Smooth muscle cell (in vitro differentiated cells): Measurements from ENCODE around the gene NR3C2. TPM values are rescaled to one million over a fixed set of nuclear protein-coding genes. Genes with fewer than 3 reads are reported as not detected.

Source experiments
- DNase-seq: peaks from one replicate; lab custom pipeline; 2025; ENCODE audit not compliant: unreplicated experiment; lab: John Stamatoyannopoulos, UW
- H2AFZ ChIP-seq: fragments of 200-600 bp; sonication (generic); 2 replicates; pipeline ENCODE4 v1.6.0; 2016; ENCODE audit warnings: antibody characterized with exemption, low read depth, mild to moderate bottlenecking
- H3F3A ChIP-seq: fragments of 200-600 bp; sonication (generic); 2 replicates; pipeline ENCODE4 v1.6.0; 2017; ENCODE audit warnings: antibody characterized with exemption, low read depth
- H3K27ac ChIP-seq: fragments of 200-600 bp; sonication (generic); 2 replicates; pipeline ENCODE4 v1.5.1; 2016; ENCODE audit warnings: low read depth, mild to moderate bottlenecking
- H3K27me3 ChIP-seq: fragments of 200-600 bp; sonication (generic); 2 replicates; pipeline ENCODE4 v1.6.1; 2016; ENCODE audit warnings: low read depth, mild to moderate bottlenecking
- H3K36me3 ChIP-seq: fragments of 200-600 bp; sonication (generic); 2 replicates; pipeline ENCODE4 v1.5.1; 2016; ENCODE audit warnings: low read depth
- H3K4me1 ChIP-seq: fragments of 200-600 bp; sonication (generic); 2 replicates; pipeline ENCODE4 v1.5.1; 2016; ENCODE audit warnings: low read depth
- H3K4me2 ChIP-seq: fragments of 200-600 bp; sonication (generic); 2 replicates; pipeline ENCODE4 v1.6.0; 2016; ENCODE audit warnings: mild to moderate bottlenecking
- H3K4me3 ChIP-seq: fragments of 200-600 bp; sonication (generic); 2 replicates; pipeline ENCODE4 v1.5.1; 2016; ENCODE audit warnings: mild to moderate bottlenecking
- H3K79me2 ChIP-seq: fragments of 200-600 bp; sonication (generic); 2 replicates; pipeline ENCODE4 v1.6.0; 2016; ENCODE audit warnings: low read depth, mild to moderate bottlenecking
- H3K9ac ChIP-seq: fragments of 200-600 bp; sonication (generic); 2 replicates; pipeline ENCODE4 v1.6.0; 2016; ENCODE audit warnings: low read depth
- H3K9me3 ChIP-seq: fragments of 200-600 bp; sonication (generic); replicated peaks from 2 replicates; pipeline ENCODE4 v1.5.1; 2016; ENCODE audit warnings: low read depth
- H4K20me1 ChIP-seq: fragments of 200-600 bp; sonication (generic); 2 replicates; pipeline ENCODE4 v1.6.0; 2016; ENCODE audit warnings: low read depth
- WGBS: methylation state at CpG from one replicate; pipeline ENCODE4 v1.1.7; 2016; ENCODE audit warnings: low lambda C conversion rate; 5-methylcytosine and 5-hydroxymethylcytosine counted together
- polyA plus RNA-seq: library from polyadenylated mRNA; unstranded; fragments of >200 nt; fragmentation: Nextera tagmentation; extraction: Ambion mirVana; gene quantifications from 2 replicates; pipeline ENCODE4 v1.2.1, GENCODE V29; 2016
- total RNA-seq: library from RNA; depleted of rRNA; stranded (reverse); fragments of >200 nt; gene quantifications from 2 replicates; pipeline ENCODE4 v1.2.3, GENCODE V29; 2014
- TF ChIP-seq, protein P1 (sequence below): fragments of 200-600 bp; sonication (generic); IDR thresholded peaks from 2 replicates; pipeline ENCODE4 v1.5.1; 2017; ENCODE audit warnings: borderline replicate concordance, mild to moderate bottlenecking, antibody characterized with exemption; ENCODE audit not compliant: insufficient read depth, poor library complexity, severe bottlenecking

Gene NR3C2
- total and polyA plus RNA-seq, 2 experiments from 2014 or later: 0.09 TPM; not detected in 1

DNA sequence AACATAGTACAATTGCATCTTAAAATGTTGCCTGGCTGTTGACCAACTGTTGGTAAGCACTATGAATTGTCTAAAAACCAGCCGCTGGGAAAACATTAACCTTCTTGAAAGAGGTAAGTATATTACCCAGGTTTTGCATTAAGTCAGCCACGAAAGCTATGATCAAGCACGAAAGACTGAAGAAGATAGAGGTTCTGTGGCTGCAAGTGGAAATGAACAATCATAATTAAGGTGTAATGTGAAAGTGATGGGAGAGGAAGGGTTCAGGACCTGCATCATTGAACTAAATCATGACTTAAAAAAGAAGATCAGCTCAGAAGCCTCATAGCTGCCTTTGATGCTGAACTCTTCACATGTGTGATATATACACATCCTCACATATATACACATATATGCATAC lies 341.0 kb downstream of the NR3C2 start:
- no peaks in the 10 kb centered on the region for H3F3A ChIP-seq
- H3K27me3 ChIP-seq: no peaks in the 10 kb centered on the region
- no peak for DNase-seq
- no peaks in the 10 kb centered on the region for H4K20me1 ChIP-seq
- H3K9me3 ChIP-seq: no peaks in the 10 kb centered on the region
- H3K4me2 ChIP-seq: no peak overlapping the region
- H3K4me3 ChIP-seq: no peak overlapping the region
- WGBS: 91% methylated on average over 3 of the region's 3 CpGs
- no peak overlapping the region for H3K27ac ChIP-seq
- no peaks in the 10 kb centered on the region for H3K4me1 ChIP-seq
- H3K79me2 ChIP-seq: no peaks in the 10 kb centered on the region
- TF ChIP-seq, protein P1, sequence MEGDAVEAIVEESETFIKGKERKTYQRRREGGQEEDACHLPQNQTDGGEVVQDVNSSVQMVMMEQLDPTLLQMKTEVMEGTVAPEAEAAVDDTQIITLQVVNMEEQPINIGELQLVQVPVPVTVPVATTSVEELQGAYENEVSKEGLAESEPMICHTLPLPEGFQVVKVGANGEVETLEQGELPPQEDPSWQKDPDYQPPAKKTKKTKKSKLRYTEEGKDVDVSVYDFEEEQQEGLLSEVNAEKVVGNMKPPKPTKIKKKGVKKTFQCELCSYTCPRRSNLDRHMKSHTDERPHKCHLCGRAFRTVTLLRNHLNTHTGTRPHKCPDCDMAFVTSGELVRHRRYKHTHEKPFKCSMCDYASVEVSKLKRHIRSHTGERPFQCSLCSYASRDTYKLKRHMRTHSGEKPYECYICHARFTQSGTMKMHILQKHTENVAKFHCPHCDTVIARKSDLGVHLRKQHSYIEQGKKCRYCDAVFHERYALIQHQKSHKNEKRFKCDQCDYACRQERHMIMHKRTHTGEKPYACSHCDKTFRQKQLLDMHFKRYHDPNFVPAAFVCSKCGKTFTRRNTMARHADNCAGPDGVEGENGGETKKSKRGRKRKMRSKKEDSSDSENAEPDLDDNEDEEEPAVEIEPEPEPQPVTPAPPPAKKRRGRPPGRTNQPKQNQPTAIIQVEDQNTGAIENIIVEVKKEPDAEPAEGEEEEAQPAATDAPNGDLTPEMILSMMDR: no peak
- no peak overlapping the region for H2AFZ ChIP-seq
- no peak overlapping the region for H3K9ac ChIP-seq
- H3K36me3 ChIP-seq: no peaks in the 10 kb centered on the region

DNA sequence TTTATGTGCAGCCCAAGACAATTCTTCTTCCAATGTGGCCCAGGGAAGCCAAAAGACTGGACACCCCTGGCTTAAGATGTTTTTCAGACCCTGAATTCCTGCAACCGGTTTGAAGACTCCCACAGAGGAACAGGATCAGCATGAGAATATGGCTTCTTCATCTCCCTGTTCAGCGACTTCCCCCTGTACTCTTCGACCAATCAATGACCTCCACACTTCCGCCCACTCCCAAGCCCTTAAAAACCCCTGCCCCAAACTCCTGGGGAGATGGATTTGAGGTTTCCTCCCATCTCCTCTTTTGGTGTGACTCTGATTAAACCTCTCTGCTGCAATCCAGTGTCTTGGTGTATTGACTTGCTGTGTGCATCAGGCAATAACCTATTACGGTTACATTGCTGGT lies 344.4 kb downstream of the NR3C2 start:
- DNase-seq: no peak
- H3K9ac ChIP-seq: no peak overlapping the region
- WGBS: 81% methylated on average over 5 of the region's 5 CpGs

DNA sequence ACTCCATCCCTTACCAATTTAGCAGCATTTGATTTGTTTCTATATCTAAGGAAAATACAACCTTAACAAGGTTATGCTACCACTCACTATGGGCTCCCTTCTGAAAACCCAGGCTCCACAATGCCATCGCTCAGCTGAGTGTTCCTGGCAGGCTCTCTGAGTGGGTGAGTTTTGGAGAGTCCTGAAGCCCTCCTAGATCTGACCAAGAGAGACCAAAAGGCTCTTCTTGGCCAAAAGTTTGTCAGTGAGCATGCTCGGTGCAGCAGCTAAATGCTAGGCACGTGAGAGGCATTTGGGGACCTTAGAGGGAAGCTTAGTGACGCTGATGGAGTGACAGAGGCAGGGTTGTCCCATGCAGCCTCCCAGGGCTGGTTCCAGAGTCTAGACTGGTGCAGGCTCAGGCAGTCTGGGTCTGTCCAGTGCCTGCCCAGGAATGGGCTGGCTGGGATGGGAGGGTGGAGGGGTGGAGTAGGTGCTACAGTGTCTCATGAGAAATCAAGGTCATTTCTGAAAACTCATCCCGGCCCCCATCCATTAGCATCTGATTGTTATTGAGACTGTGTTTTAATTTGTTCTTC lies 346.8 kb downstream of the NR3C2 start:
- no peaks in the 10 kb centered on the region for H3F3A ChIP-seq
- H3K9ac ChIP-seq: no peak overlapping the region
- no peaks in the 10 kb centered on the region for H3K9me3 ChIP-seq
- H3K79me2 ChIP-seq: no peaks in the 10 kb centered on the region
- H3K4me1 ChIP-seq: no peaks in the 10 kb centered on the region
- no peak overlapping the region for H3K4me2 ChIP-seq
- TF ChIP-seq, protein P1: no peak
- no peaks in the 10 kb centered on the region for H3K27me3 ChIP-seq
- 93% methylated on average over 5 of the region's 5 CpGs for WGBS
- no peak overlapping the region for H2AFZ ChIP-seq
- no peak overlapping the region for H3K27ac ChIP-seq
- DNase-seq: no peak
- H3K36me3 ChIP-seq: no peaks in the 10 kb centered on the region
- no peaks in the 10 kb centered on the region for H4K20me1 ChIP-seq
- no peak overlapping the region for H3K4me3 ChIP-seq

More for the DNA sequence above, 344.4 kb downstream of the NR3C2 start:
- no peaks in the 10 kb centered on the region for H3K79me2 ChIP-seq
- no peaks in the 10 kb centered on the region for H3K9me3 ChIP-seq
- no peak overlapping the region for H3K27ac ChIP-seq
- no peaks in the 10 kb centered on the region for H3F3A ChIP-seq
- H3K4me3 ChIP-seq: no peak overlapping the region
- no peak overlapping the region for H2AFZ ChIP-seq
- no peaks in the 10 kb centered on the region for H4K20me1 ChIP-seq
- no peaks in the 10 kb centered on the region for H3K4me1 ChIP-seq
- H3K36me3 ChIP-seq: no peaks in the 10 kb centered on the region
- no peaks in the 10 kb centered on the region for H3K27me3 ChIP-seq
- no peak overlapping the region for H3K4me2 ChIP-seq
- TF ChIP-seq, protein P1: no peak

DNA sequence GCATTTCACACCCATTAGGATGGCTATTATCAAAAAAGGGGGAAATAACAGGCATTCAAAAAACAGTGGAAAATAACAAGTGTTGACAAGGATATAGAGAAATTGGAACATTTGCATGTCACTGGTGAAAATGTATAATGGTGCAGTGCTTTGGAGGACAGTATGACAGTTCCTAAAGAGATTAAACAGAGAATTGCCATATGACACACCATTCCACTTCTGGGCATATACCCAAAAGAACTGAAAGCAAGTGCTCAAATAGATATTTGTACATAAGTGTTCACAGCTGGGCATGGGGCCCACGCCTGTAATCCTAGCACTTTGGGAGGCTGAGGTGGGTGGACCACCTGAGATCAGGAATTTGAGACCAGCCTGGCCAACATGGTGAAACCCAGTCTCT lies 348.1 kb downstream of the NR3C2 start:
- no peaks in the 10 kb centered on the region for H3K27me3 ChIP-seq
- H3K4me3 ChIP-seq: no peak overlapping the region
- WGBS: 94% methylated on average over 1 of the region's 1 CpG
- no peak overlapping the region for H2AFZ ChIP-seq
- H3K79me2 ChIP-seq: no peaks in the 10 kb centered on the region
- no peak overlapping the region for H3K9ac ChIP-seq
- no peaks in the 10 kb centered on the region for H3K4me1 ChIP-seq
- H3K27ac ChIP-seq: no peak overlapping the region
- H3F3A ChIP-seq: no peaks in the 10 kb centered on the region
- no peak overlapping the region for H3K4me2 ChIP-seq
- H3K9me3 ChIP-seq: no peaks in the 10 kb centered on the region
- H3K36me3 ChIP-seq: no peaks in the 10 kb centered on the region
- H4K20me1 ChIP-seq: no peaks in the 10 kb centered on the region
- no peak for DNase-seq
- TF ChIP-seq, protein P1: no peak
